ENCODE measurements around the gene NEURL1. TPM values are rescaled to one million over a fixed set of nuclear protein-coding genes. Genes with fewer than 3 reads are reported as not detected.

Gene NEURL1
- total RNA-seq, 1 donor, result 0.27 TPM

GRCh38 chr10:103550229-103550628 lies 56.7 kb downstream of the NEURL1 start:
- no peak overlapping the region for H3K4me3 ChIP-seq (ENCODE audit: low read depth, low read length)
- TF ChIP-seq, protein P1, sequence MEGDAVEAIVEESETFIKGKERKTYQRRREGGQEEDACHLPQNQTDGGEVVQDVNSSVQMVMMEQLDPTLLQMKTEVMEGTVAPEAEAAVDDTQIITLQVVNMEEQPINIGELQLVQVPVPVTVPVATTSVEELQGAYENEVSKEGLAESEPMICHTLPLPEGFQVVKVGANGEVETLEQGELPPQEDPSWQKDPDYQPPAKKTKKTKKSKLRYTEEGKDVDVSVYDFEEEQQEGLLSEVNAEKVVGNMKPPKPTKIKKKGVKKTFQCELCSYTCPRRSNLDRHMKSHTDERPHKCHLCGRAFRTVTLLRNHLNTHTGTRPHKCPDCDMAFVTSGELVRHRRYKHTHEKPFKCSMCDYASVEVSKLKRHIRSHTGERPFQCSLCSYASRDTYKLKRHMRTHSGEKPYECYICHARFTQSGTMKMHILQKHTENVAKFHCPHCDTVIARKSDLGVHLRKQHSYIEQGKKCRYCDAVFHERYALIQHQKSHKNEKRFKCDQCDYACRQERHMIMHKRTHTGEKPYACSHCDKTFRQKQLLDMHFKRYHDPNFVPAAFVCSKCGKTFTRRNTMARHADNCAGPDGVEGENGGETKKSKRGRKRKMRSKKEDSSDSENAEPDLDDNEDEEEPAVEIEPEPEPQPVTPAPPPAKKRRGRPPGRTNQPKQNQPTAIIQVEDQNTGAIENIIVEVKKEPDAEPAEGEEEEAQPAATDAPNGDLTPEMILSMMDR (IDR thresholded peaks at IDR 0.05; ENCODE audit: insufficient read depth, low read length), result no peak
- DNase-seq (ENCODE audit: low read depth), result no peak

- DNase-seq (ENCODE audit: low read depth), result no peak
- TF ChIP-seq, protein P1 (IDR thresholded peaks at IDR 0.05; ENCODE audit: insufficient read depth, low read length), result no peak
Observed at GRCh38 chr10:103551619-103552602, 58.4 kb downstream of the NEURL1 start.

DNA sequence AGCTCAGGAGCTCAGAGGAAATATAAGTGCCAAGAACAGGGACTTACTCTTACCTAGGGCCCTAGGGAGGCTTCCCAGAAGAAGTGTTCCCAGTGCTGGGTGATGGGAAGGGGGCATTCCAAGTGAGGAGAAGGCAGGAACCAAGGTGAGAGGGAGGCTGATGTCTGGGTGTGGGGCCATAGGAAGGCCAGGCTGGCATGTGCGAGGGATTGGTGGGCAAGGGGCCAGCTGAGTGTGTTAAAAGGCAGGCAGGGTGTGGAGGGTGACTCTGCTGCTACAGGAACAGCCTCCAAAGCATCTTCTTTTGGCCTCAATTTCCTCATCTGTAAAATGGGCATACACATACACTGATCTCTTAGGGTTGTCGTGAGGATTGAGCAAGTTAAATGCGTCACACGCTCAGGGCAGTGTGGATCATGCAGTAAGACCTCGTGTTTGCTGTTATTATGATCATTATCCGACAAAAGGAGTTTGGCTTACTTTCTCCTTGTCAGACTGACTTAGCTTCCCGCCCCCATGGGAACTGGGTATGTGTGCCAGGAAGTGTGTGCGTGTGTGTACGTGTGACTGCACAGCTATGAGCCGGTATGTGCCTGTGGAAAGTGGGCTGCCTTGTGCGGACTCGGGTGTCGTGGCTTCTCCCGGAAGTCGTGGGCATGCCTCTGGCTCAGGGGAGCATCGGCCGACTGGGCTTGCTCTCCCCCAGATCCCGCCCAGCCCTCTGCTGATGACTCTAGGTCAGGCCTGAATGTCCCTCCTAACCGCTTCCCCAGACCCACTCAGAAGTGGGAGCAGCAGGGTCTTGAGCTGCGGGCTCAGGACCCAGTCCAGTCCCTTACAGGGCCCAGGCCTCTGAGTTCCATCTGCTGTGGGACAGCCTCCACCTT lies 59.6 kb downstream of the NEURL1 start:
- TF ChIP-seq, protein P1 (IDR thresholded peaks at IDR 0.05; ENCODE audit: insufficient read depth, low read length), result no peak
- no peak for DNase-seq (ENCODE audit: low read depth)
- no peak overlapping the region for H3K4me3 ChIP-seq (ENCODE audit: low read depth, low read length)

More at GRCh38 chr10:103551619-103552602, 58.4 kb downstream of the NEURL1 start:
- H3K4me3 ChIP-seq (ENCODE audit: low read depth, low read length), result no peak overlapping the region

DNA sequence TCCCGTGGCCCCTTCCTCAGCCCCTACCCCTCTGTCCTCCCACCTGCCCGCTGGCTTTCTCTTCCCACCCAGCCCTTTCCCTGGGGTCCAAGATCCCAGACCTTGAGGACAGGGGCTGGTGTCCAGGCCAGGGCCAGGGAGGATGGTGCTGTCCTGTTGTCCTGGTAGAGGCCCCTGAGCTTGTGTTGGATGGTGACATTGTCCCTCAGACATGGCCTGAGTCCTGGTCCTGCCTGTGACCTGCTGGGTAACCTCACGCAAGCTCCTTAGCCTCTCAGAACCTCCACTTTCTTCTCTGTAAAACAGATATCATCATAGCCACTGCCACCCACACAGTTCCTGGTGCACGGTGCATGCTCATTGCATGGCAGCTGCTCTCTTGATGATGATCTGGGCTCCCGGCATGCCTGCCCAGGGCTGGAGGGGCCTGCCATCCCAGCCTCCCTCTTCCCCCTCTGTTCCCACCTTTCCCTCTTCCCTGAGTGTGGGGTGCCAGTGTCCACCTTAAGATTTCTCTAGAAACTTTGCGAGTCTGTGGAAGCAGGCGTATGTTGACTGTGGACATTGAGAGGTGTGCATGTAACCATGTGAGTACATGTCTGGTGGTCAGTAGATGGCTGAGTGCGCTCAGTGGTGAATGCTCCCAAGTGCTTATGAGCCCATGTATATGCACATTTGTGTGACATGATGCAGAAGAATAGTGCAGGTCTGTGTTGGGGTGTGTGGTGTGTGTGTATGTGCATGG lies 60.4 kb downstream of the NEURL1 start:
- H3K4me3 ChIP-seq (ENCODE audit: low read depth, low read length), result no peak overlapping the region
- TF ChIP-seq, protein P1 (IDR thresholded peaks at IDR 0.05; ENCODE audit: insufficient read depth, low read length), result no peak
- no peak for DNase-seq (ENCODE audit: low read depth)

DNA sequence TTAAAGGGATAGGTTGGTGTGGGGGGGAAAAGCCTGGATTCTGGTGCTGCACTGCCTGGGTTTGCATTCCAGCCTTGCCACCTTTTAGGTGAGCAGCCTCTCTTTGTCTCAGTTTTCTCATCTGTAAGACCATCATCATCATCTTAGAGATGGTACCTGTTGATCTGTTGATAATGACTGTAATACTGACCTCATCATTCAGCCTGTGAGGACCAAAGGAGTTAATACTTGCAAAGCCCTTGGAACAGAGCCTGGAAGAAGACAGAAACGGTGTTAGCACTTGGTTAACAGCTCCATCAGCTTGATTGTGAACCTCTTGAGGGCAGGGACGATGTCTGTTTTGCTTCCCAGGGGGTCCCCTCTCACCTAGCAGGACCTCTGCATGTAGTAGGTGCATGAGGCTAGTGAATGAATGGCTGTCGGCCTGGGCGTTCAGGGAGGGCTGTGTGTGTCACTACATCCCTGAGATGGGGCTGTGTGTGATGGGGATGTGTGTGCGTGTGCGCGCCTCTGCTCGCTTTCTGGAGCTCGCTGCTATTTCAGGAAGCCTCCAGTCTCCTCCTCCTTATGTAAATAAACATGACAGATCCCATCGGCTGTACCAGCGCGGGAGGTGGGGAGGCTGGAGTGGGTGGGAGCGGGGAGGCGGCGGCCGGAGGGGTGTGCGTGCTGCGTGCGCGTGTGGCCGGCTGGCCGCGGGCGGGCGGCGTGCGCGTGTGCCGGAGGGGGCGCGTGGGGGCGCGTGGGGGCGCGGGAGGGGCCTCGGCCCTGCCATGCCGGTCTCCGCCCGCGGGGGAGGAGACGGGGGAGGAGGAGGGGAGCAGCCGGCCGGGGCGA lies 61.2 kb downstream of the NEURL1 start:
- TF ChIP-seq, protein P1 (IDR thresholded peaks at IDR 0.05; ENCODE audit: insufficient read depth, low read length), result no peak
- H3K4me3 ChIP-seq (ENCODE audit: low read depth, low read length), result peak overlapping the region; percentile 57
- DNase-seq (ENCODE audit: low read depth), result peak; percentile 63

All from fibroblast of the aortic adventitia (primary cell).